DOHH2 (cell line): Measurements from ENCODE around the gene TPCN2.

Source experiments
- H3F3A ChIP-seq: fragments of 200-600 bp; sonication (generic), shearing (Covaris generic); 2 replicates; pipeline ENCODE4 v1.6.0; 2016; ENCODE audit warnings: antibody characterized with exemption, mild to moderate bottlenecking; ENCODE audit not compliant: control insufficient read depth, insufficient read depth
- H3K27ac ChIP-seq: fragments of 200-600 bp; sonication (generic); 2 replicates; pipeline ENCODE4 v1.5.1; 2014; ENCODE audit warnings: low read depth, mild to moderate bottlenecking, low read length, moderate library complexity
- H3K27me3 ChIP-seq: fragments of 200-600 bp; sonication (generic); 2 replicates; pipeline ENCODE4 v1.6.1; 2014; ENCODE audit warnings: mild to moderate bottlenecking, low read length, mixed read lengths; ENCODE audit not compliant: control insufficient read depth
- H3K36me3 ChIP-seq: fragments of 200-600 bp; sonication (generic); 2 replicates; pipeline ENCODE4 v1.6.1; 2014; ENCODE audit warnings: mild to moderate bottlenecking, low read length, moderate library complexity, mixed read lengths; ENCODE audit not compliant: control insufficient read depth
- H3K4me1 ChIP-seq: fragments of 200-600 bp; sonication (generic); 2 replicates; pipeline ENCODE4 v1.6.1; 2014; ENCODE audit warnings: mild to moderate bottlenecking, low read length, mixed read lengths; ENCODE audit not compliant: control insufficient read depth
- H3K4me2 ChIP-seq: fragments of 200-600 bp; sonication (generic); 2 replicates; pipeline ENCODE4 v1.6.0; 2014; ENCODE audit warnings: mild to moderate bottlenecking, low read length, moderate library complexity
- H3K4me3 ChIP-seq: fragments of 200-600 bp; sonication (generic); 2 replicates; pipeline ENCODE4 v1.5.1; 2014; ENCODE audit warnings: mild to moderate bottlenecking, low read length, mixed read lengths
- H3K79me2 ChIP-seq: fragments of 200-600 bp; sonication (generic); 2 replicates; pipeline ENCODE4 v1.6.1; 2014; ENCODE audit warnings: mild to moderate bottlenecking, low read length, mixed read lengths; ENCODE audit not compliant: control insufficient read depth
- H3K9me2 ChIP-seq: fragments of 200-600 bp; sonication (generic); replicated peaks from 2 replicates; pipeline ENCODE4 v1.6.1; 2014; ENCODE audit warnings: mild to moderate bottlenecking, low read length, mixed read lengths; ENCODE audit not compliant: control insufficient read depth
- H3K9me3 ChIP-seq: fragments of 200-600 bp; sonication (generic); 2 replicates; pipeline ENCODE4 v1.6.1; 2014; ENCODE audit warnings: antibody characterized with exemption, low read length, mixed read lengths; ENCODE audit not compliant: control insufficient read depth, insufficient read depth
- H4K20me1 ChIP-seq: fragments of 200-600 bp; sonication (generic); 2 replicates; pipeline ENCODE4 v1.6.0; 2014; ENCODE audit warnings: low read depth, mild to moderate bottlenecking, antibody characterized with exemption, low read length, moderate library complexity; ENCODE audit not compliant: control insufficient read depth, insufficient read depth
- CTCF ChIP-seq: fragments of 200-600 bp; sonication (generic); IDR thresholded peaks from one replicate; pipeline ENCODE4 v1.5.1; 2014; ENCODE audit warnings: antibody characterized with exemption, mild to moderate bottlenecking, low read depth, low read length; ENCODE audit not compliant: poor library complexity, severe bottlenecking
- EZH2phosphoT487 ChIP-seq: fragments of 200-600 bp; sonication (generic); IDR thresholded peaks from 2 replicates; pipeline ENCODE4 v1.6.1; 2017; ENCODE audit warnings: borderline replicate concordance, mild to moderate bottlenecking, antibody characterized with exemption, low read length, moderate library complexity, mixed read lengths

The TPCN2 gene

DNA sequence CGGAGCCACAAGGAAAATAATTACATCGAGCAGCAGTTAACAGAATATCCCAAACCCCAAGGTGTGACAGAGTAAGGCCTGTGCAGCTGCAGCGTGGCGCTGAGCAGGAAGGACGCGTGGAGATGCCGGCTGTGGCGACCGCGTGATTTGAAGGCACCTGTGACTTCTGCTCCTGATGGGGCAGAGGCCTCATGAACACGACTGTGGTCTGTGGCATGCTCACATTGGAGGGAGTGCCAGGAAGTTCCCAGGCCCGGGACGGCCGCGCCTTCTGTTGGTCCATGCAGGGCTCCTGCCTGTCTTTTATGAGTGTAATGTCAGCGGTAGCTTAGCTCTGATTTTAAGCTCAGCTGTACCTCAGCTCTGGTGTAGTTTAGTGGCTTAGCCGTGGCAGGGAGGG is 50.4 kb downstream of the TPCN2 start:
- Histone ChIP-seq H3K4me2 (no peak overlapping the region), H3K9me2 (no peaks in the 10 kb centered on the region), H4K20me1 (no peaks in the 10 kb centered on the region), H3K79me2 (no peaks in the 10 kb centered on the region), H3K9me3 (no peaks in the 10 kb centered on the region), H3K36me3 (no peaks in the 10 kb centered on the region), H3K4me3 (no peak overlapping the region), H3F3A (no peaks in the 10 kb centered on the region), H3K4me1 (no peaks in the 10 kb centered on the region), H3K27ac (no peak overlapping the region), H3K27me3 (no peaks in the 10 kb centered on the region; the same call in 1 of the 2 replicates)
- TF ChIP-seq CTCF: no peak
- no peak for TF ChIP-seq EZH2phosphoT487

DNA sequence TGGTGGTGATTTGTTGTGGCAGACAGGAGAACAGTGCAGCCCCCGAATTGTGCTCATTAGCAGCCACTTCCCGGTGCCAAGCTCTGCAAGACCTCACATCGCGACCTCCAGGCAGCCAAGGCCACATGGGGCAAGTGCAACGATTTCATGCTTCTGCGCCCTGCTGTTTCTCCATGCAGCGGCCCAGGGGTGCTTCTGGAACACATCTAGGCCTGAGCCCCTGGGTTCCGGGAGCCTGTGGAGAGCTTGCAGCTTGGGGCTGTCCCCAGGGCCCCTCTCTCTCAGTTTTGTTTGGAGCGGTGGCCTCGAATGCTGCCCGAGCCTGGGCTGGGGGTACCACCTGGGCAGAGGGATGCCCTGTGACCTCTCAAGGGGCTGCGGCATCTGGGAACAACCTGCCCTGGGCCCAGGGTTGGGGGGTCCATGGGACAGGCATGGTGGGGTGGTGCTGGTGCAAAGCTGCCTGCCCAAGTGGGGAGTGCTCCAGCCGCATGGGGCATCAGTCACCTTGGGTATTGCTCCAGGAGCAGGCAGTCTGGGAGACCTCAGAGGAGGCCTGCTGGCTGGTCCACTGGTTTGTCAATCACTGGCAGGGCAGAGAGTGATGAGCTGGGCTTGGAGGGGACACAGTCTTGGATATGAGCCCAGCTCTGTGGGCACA is 51.9 kb downstream of the TPCN2 start:
- no peak overlapping the region for H3K4me2 ChIP-seq
- H3K9me2 ChIP-seq: no peaks in the 10 kb centered on the region
- no peaks in the 10 kb centered on the region for H3K79me2 ChIP-seq
- no peaks in the 10 kb centered on the region for H3K36me3 ChIP-seq
- no peak overlapping the region for H3K27ac ChIP-seq
- no peaks in the 10 kb centered on the region; the same call in 1 of the 2 replicates for H3K27me3 ChIP-seq
- no peak for TF ChIP-seq EZH2phosphoT487
- TF ChIP-seq CTCF: no peak
- no peaks in the 10 kb centered on the region for H3K4me1 ChIP-seq
- no peaks in the 10 kb centered on the region for H3F3A ChIP-seq
- no peak overlapping the region for H3K4me3 ChIP-seq
- H3K9me3 ChIP-seq: no peaks in the 10 kb centered on the region
- H4K20me1 ChIP-seq: no peaks in the 10 kb centered on the region

GRCh38 chr11:69101115-69101791 is 52.5 kb downstream of the TPCN2 start:
- Histone ChIP-seq H3K4me1 (no peaks in the 10 kb centered on the region), H3K9me3 (no peaks in the 10 kb centered on the region), H4K20me1 (no peaks in the 10 kb centered on the region), H3K27me3 (no peaks in the 10 kb centered on the region; the same call in 1 of the 2 replicates), H3K27ac (no peak overlapping the region), H3K79me2 (no peaks in the 10 kb centered on the region), H3F3A (no peaks in the 10 kb centered on the region), H3K4me3 (no peak overlapping the region), H3K4me2 (no peak overlapping the region), H3K36me3 (no peaks in the 10 kb centered on the region), H3K9me2 (no peaks in the 10 kb centered on the region)
- peak; percentile 93 for TF ChIP-seq CTCF
- no peak for TF ChIP-seq EZH2phosphoT487
